ENCODE results near the gene PARS2. TPM values are rescaled to one million over a fixed set of nuclear protein-coding genes. Genes with fewer than 3 reads are reported as not detected.

The PARS2 gene
- total and polyA plus RNA-seq, 2 of the 4 experiments (the other 2 are of a cell fraction): 3.4 to 6.3 TPM

- TF ChIP-seq RAD21 (IDR thresholded peaks at IDR 0.05; ENCODE audit: low read length) (no peak), MAZ (IDR thresholded peaks at IDR 0.05; ENCODE audit: borderline replicate concordance, low read depth, low read length) (no peak), CTCF (conservative IDR thresholded peaks at IDR 0.05; ENCODE audit: low read depth, low read length) (no peak), RFX5 (IDR thresholded peaks at IDR 0.05; ENCODE audit: low read depth, low read length) (no peak), POLR2A (IDR thresholded peaks at IDR 0.05; ENCODE audit: low read depth, low read length) (no peak), NFE2L2 (IDR thresholded peaks at IDR 0.05; ENCODE audit: low read depth, low read length) (no peak)
- H4K20me1 ChIP-seq (ENCODE audit: insufficient read depth, low read length): no peaks in the 10 kb centered on the region
- H2AK9ac ChIP-seq (replicated peaks; ENCODE audit: low read depth, low read length, poor library complexity): no peak overlapping the region
- no peak overlapping the region for H4K8ac ChIP-seq (ENCODE audit: low read depth in 2 of 2, low read length in 2 of 2)
- no peaks in the 10 kb centered on the region for H3K9me1 ChIP-seq (ENCODE audit: insufficient read depth, low read length)
- H2BK5ac ChIP-seq (ENCODE audit: low read depth, low read length, poor library complexity, severe bottlenecking): no peak overlapping the region
- H3K4me2 ChIP-seq (ENCODE audit: low read depth, low read length): no peak overlapping the region
- ATAC-seq (ENCODE audit: low read depth): no peak
- no peak overlapping the region for H3K4ac ChIP-seq (ENCODE audit: low read depth, low read length)
- dilution Hi-C loops (cut with HindIII; ENCODE audit: low sequenced_read_pairs, unreplicated experiment) (no loop called here), in situ Hi-C loops (cut with MboI; ENCODE audit: low sequenced_read_pairs) (loop anchor here (25.0 kb wide), 1 partner anchor 924 kb away; no protein-coding TSS in a partner anchor), intact Hi-C loops (cut with micrococcal nuclease) (no loop called here)
- H3K4me1 ChIP-seq (ENCODE audit: control insufficient read depth, insufficient read depth, low read length): no peaks in the 10 kb centered on the region
- H3K27ac ChIP-seq (ENCODE audit: insufficient read depth, low read length): no peak overlapping the region
- no peak overlapping the region for H2AFZ ChIP-seq (replicated peaks; ENCODE audit: low read length, poor library complexity)
- ChIA-PET CTCF (no interaction called here), POLR2A (ENCODE audit: unreplicated experiment) (no interaction called here)
- BruUV-seq (replicated peaks): no TSS peak
- no peak overlapping the region for H2BK20ac ChIP-seq (ENCODE audit: low read depth, low read length)
- no CpG with 5 or more reads among the region's 8 CpGs for WGBS, 2 experiments (ENCODE audit: extremely low coverage in 2 of 2, insufficient read length in 1 of 2)
- H3K23ac ChIP-seq (ENCODE audit: low read depth, low read length): no peak overlapping the region
- H2AK5ac ChIP-seq (ENCODE audit: low read depth, low read length): no peak overlapping the region
- no peak overlapping the region for H3K4me3 ChIP-seq (ENCODE audit: insufficient read depth, low read depth, low read length)
- H4K5ac ChIP-seq (ENCODE audit: low read depth, low read length): no peak overlapping the region
- H3K56ac ChIP-seq (ENCODE audit: extremely low read depth, insufficient read depth, low read length): no peak overlapping the region
- H3K14ac ChIP-seq (replicated peaks; ENCODE audit: low read depth, low read length): no peak overlapping the region
- H3K9me3 ChIP-seq (ENCODE audit: control insufficient read depth, insufficient read depth, low read length): no peaks in the 10 kb centered on the region
- H3K79me1 ChIP-seq (ENCODE audit: low read depth in 1 of 2, low read length in 2 of 2): no peaks in the 10 kb centered on the region
- no peak for DNase-seq
- no peak overlapping the region for H4K91ac ChIP-seq (ENCODE audit: insufficient read depth, low read depth, low read length)
- no peak overlapping the region for H2BK15ac ChIP-seq (ENCODE audit: low read depth, low read length)
- peaks cover 72% of the 10 kb centered on the region for H3K27me3 ChIP-seq (ENCODE audit: control insufficient read depth, insufficient read depth, low read length)
- no peak overlapping the region for H3K18ac ChIP-seq (ENCODE audit: low read depth, low read length)
- H3K36me3 ChIP-seq (ENCODE audit: control insufficient read depth, insufficient read depth, low read length): no peaks in the 10 kb centered on the region
- H3K9ac ChIP-seq (ENCODE audit: low read depth, low read length): no peak overlapping the region
- no peak overlapping the region for H2BK120ac ChIP-seq (ENCODE audit: low read depth, low read length)
These were observed 22.5 kb upstream of the PARS2 start for GRCh38 chr1:54786778-54787177.
